ENCODE measurements around the gene COX6B1.
A peak's percentile ranks its signal among the peaks of the same experiment; 100 is the strongest.
"Not testable (repeated sequence)": the region's sequence is repeated elsewhere in the genome, so short reads cannot be mapped to it uniquely, and the experiment has no call there.

The COX6B1 gene, protein sequence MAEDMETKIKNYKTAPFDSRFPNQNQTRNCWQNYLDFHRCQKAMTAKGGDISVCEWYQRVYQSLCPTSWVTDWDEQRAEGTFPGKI

DNA sequence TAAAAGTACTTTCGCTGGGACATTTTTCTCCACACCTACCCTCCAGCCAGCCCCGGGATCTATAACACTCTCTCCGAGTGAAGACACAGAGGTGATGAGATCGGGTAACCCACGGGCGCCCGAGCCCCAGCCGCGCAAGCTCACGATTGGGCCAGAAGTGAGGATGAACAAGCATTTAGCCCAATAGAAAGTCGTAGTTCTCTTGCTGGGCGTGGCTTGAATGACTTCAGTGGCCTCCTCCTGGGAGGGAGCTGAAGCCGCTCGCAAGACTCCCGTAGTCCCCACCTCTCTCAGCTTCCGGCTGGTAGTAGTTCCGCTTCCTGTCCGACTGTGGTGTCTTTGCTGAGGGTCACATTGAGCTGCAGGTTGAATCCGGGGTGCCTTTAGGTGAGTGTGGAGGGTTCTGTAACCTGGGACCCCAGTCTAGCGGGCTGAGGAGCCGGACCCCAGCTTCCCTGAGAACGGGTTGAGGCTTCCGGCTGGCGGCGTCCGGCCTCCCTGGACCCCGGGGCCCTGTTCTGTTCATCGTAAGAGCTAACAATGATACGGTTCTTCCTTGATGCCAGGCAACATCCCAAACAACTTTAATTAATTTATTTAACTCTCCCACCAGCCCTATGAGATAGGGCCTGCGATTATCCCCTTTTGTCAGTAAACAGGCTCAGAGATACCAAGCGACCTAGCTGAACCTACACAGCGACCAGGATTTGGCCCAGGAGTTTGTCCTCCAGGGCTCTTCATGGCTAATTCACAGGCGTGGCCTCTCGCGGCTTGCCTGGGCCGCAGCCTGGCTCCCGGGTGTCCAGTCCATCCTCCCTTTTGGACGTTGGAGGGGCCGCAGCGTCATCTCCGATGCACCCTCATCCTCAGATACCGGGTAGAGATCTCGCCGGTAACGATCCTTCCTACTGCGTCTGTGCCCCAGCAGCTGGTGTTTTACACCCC is at the start of gene COX6B1:
Gene COX6B1 (plus strand): TSS at position 307 of the 945 bp plus-strand sequence. CDS start 2,921 bp downstream, outside the sequence.
- Histone ChIP-seq H3K9me3 (ENCODE audit: low read length) (no peaks in the 10 kb centered on the region), H3K4me1 (ENCODE audit: insufficient read depth, low read length) (peaks cover 22% of the 10 kb centered on the region), H3K27me3 (ENCODE audit: insufficient read depth, low read length) (no peaks in the 10 kb centered on the region), H3K36me3 (ENCODE audit: insufficient read depth, low read length) (peaks cover 12% of the 10 kb centered on the region), H3K4me3 (ENCODE audit: low read length) (peak within 1 kb of the TSS; percentile 77), H2AFZ (ENCODE audit: low read depth, low read length) (no peak within 1 kb of the TSS)

DNA sequence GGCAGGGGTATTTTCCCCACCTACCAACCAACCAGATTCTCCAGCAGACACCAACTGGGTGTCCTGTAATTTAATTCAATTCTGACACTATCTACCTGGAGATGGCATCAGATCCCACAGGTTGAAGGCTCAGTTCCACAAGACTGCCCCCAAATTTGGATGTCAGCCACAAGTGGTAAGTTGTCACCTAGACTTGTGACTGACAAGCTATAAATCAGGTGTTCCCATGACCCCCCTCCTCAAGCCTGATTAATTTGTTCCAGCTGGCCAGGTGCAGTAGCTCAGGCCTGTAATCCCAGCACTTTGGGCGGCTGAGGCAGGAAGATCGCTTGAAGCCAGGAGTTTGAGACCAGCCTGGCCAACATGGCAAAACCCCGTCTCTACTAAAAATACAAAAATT is 46.2 kb upstream of the COX6B1 start:
- Histone ChIP-seq H3K27me3 (ENCODE audit: insufficient read depth, low read length) (no peaks in the 10 kb centered on the region), H3K4me1 (ENCODE audit: insufficient read depth, low read length) (no peaks in the 10 kb centered on the region), H3K4me3 (ENCODE audit: low read length) (no peak overlapping the region), H3K9me3 (ENCODE audit: low read length) (no peaks in the 10 kb centered on the region), H2AFZ (ENCODE audit: low read depth, low read length) (no peak overlapping the region), H3K36me3 (ENCODE audit: insufficient read depth, low read length) (no peaks in the 10 kb centered on the region)

DNA sequence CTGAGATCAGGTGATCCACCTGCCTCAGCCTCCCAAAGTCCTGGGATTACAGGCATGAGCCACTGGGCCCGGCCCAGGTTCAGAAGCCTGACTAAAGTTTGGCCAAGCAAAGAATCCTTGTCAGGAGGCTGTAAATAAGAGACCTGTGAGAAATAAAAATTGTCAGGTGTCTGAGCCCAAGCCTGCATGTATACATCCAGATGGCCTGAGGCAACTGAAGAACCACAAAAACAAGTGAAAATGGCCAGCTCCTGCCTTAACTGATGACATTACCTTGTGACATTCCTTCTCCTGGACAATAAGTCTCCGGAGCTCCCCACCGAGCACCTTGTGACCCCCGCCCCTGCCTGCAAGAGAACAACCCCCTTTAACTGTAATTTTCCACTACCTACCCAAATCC is 43.7 kb upstream of the COX6B1 start:
- not testable (repeated sequence) for H3K27me3 ChIP-seq (ENCODE audit: insufficient read depth, low read length); H3K4me3 ChIP-seq (ENCODE audit: low read length); H3K4me1 ChIP-seq (ENCODE audit: insufficient read depth, low read length); H2AFZ ChIP-seq (ENCODE audit: low read depth, low read length); H3K36me3 ChIP-seq (ENCODE audit: insufficient read depth, low read length); H3K9me3 ChIP-seq (ENCODE audit: low read length)

DNA sequence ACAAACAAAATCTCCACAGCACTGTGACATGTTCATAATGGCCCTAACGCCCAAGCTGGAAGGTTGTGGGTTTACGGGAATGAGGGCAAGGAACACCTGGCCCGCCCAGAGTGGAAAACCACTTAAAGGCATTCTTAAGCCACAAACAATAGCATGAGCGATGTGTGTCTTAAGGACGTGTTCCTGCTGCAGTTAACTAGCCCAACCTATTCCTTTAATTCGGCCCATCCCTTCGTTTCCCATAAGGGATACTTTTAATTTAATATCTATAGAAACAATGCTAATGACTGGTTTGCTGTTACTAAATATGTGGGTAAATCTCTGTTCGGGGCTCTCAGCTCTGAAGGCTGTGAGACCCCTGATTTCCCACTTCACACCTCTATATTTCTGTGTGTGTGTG is 41.0 kb upstream of the COX6B1 start:
- H3K4me3 ChIP-seq (ENCODE audit: low read length); H3K36me3 ChIP-seq (ENCODE audit: insufficient read depth, low read length); H3K9me3 ChIP-seq (ENCODE audit: low read length); H3K27me3 ChIP-seq (ENCODE audit: insufficient read depth, low read length); H3K4me1 ChIP-seq (ENCODE audit: insufficient read depth, low read length); H2AFZ ChIP-seq (ENCODE audit: low read depth, low read length): not testable (repeated sequence)

DNA sequence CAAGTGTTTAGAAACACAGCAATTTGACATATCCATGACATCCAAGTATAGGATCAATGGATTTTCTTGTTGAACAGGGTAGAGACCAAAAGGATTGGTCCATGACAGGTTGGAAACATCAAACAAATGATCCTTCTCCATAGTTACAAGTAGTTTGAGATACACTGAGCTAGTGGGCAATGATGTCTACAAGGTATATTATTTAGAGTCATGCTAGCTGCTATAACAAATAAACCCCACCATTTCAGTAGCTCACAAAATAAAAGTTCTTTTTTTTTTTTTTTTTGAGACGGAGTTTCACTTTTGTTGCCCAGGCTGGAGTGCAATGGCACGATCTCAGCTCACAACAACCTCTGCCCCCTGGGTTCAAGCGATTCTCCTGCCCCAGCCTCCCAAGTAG is 40.5 kb upstream of the COX6B1 start:
- H3K9me3 ChIP-seq (ENCODE audit: low read length), result peaks cover 4% of the 10 kb centered on the region
- no peaks in the 10 kb centered on the region for H3K36me3 ChIP-seq (ENCODE audit: insufficient read depth, low read length)
- H3K4me1 ChIP-seq (ENCODE audit: insufficient read depth, low read length), result no peaks in the 10 kb centered on the region
- no peak overlapping the region for H2AFZ ChIP-seq (ENCODE audit: low read depth, low read length)
- no peaks in the 10 kb centered on the region for H3K27me3 ChIP-seq (ENCODE audit: insufficient read depth, low read length)
- H3K4me3 ChIP-seq (ENCODE audit: low read length), result no peak overlapping the region

DNA sequence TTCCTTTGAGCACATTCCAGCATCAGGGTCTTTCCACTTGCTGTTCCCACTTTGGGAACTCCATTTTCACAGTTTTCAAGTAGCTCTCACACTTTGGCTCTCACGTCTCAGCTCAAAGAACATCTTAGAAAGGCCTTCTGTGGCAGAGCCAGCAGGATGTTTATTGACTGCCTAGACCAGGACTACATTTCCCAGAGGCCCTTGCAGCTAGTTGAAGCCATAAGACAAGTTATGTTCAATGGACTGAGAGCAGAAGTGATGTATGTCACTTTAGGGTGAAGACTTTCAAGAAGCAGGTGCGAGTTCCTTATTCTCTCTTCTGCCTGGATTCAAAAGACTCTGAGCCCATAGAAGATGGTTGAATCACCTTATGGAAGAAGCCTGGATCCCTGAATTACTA is 39.9 kb upstream of the COX6B1 start:
- H3K27me3 ChIP-seq (ENCODE audit: insufficient read depth, low read length), result no peaks in the 10 kb centered on the region
- no peak overlapping the region for H3K4me3 ChIP-seq (ENCODE audit: low read length)
- no peaks in the 10 kb centered on the region for H3K36me3 ChIP-seq (ENCODE audit: insufficient read depth, low read length)
- H3K4me1 ChIP-seq (ENCODE audit: insufficient read depth, low read length), result no peaks in the 10 kb centered on the region
- H2AFZ ChIP-seq (ENCODE audit: low read depth, low read length), result no peak overlapping the region
- peaks cover 4% of the 10 kb centered on the region for H3K9me3 ChIP-seq (ENCODE audit: low read length)

DNA sequence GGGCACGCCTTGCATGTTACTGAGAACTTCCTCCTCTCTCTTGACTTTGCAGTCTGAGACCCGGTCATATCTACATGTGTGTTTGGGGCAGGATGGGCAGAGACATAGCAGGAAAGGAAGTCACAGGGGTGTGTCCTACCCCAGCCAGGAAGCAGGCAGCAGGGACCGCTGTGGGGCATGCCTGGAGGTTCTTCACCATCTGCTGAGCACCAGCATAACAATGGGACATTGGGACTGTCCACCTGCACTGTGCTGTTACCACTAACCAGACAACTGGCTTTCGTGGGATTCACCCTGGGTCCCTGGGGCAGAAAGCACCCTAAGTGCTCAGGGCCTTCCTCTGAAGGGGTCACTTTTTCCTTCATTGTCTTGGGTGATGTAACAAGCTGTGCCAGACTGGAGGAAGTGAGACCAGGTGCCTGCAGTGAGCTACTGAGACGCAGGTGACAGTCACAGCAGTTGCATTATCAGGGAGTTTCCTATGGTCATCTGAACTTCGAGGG is 38.2 kb upstream of the COX6B1 start:
- no peak overlapping the region for H2AFZ ChIP-seq (ENCODE audit: low read depth, low read length)
- H3K4me1 ChIP-seq (ENCODE audit: insufficient read depth, low read length), result no peaks in the 10 kb centered on the region
- peaks cover 4% of the 10 kb centered on the region for H3K9me3 ChIP-seq (ENCODE audit: low read length)
- H3K27me3 ChIP-seq (ENCODE audit: insufficient read depth, low read length), result no peaks in the 10 kb centered on the region
- peaks cover 5% of the 10 kb centered on the region for H3K36me3 ChIP-seq (ENCODE audit: insufficient read depth, low read length)
- no peak overlapping the region for H3K4me3 ChIP-seq (ENCODE audit: low read length)

DNA sequence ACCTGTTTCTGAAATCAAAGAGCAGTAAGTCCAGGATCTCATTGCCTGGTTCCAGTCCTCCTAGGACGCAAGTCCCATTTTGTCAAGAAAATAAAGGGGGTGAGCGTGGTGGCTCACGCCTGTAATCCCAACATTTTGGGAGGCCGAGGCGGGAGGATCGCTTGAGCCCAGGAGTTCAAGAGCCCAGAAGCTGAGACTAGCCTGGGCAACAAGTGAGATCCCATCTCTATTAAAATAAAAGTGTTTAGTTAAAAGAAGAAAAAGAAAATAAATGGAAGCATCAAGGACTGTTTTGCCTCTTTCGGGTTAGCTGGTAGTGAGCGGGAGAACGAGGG is 35.9 kb upstream of the COX6B1 start:
- Histone ChIP-seq H3K9me3 (ENCODE audit: low read length) (peaks cover 4% of the 10 kb centered on the region), H3K27me3 (ENCODE audit: insufficient read depth, low read length) (no peaks in the 10 kb centered on the region), H2AFZ (ENCODE audit: low read depth, low read length) (peak overlapping the region; percentile 78), H3K4me1 (ENCODE audit: insufficient read depth, low read length) (no peaks in the 10 kb centered on the region), H3K4me3 (ENCODE audit: low read length) (peak overlapping the region; percentile 95), H3K36me3 (ENCODE audit: insufficient read depth, low read length) (peaks cover 21% of the 10 kb centered on the region)

DNA sequence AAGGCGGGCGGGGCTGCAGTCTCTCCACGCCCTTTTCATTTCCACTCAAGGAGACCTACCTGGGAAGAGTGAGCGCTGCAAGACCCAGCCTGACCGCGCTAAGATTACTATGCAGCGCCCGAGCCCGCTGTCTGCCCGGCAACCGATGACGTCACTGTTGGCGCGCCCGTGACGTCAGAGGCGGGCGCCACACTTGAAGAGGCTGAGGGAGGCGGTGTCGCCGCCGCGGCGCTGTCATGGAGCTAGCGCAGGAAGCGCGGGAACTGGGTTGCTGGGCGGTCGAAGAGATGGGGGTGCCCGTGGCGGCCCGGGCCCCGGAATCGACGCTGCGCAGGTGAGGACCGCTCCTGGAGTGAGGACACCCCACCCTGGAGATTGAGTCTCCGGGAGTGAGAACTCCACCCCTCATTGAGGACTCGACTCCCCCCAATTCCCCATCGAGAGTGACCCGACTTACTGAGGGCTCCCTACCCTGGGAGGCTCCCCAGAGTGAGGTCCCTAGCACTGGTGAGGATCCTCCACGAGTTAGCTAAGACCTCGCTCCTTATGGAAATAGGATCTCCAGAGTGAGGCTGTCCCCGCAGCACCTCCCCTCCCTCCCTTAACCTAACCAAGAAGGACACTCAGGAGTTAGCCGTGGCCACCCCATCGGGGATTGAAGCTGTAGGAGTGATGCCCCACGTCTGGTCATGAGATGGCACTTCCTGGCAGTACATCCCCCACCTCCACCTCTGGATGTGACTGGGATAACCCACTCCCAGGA is 35.4 kb upstream of the COX6B1 start, which contains the start of gene HAUS5:
Gene HAUS5 (plus strand): TSS at position 177 of the 763 bp plus-strand sequence. CDS start 60 bp downstream, at position 237.
- Histone ChIP-seq H3K4me3 (ENCODE audit: low read length) (peak within 1 kb of the TSS; percentile 95), H3K9me3 (ENCODE audit: low read length) (peaks cover 4% of the 10 kb centered on the region), H3K27me3 (ENCODE audit: insufficient read depth, low read length) (no peaks in the 10 kb centered on the region), H2AFZ (ENCODE audit: low read depth, low read length) (peak within 1 kb of the TSS; percentile 78), H3K4me1 (ENCODE audit: insufficient read depth, low read length) (no peaks in the 10 kb centered on the region), H3K36me3 (ENCODE audit: insufficient read depth, low read length) (peaks cover 26% of the 10 kb centered on the region)

DNA sequence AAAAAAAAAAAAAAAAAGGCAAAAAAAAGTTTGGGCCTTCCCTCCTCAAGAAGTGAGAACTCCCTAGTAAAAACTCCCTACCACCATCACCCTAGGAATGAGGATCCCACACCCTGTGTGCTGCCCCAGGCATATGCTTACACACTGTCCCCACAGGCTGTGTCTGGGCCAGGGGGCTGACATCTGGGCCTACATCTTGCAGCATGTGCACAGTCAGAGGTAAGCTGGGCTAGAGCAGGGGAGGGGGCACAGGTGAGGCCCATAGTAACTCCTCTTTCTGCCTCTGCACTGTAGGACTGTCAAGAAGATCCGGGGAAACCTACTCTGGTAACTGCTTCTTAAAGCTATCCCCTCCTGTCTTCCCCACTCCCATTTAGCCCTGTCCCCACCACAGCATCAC is 34.5 kb upstream of the COX6B1 start:
- no peaks in the 10 kb centered on the region for H3K9me3 ChIP-seq (ENCODE audit: low read length)
- H3K36me3 ChIP-seq (ENCODE audit: insufficient read depth, low read length), result peaks cover 33% of the 10 kb centered on the region
- H3K27me3 ChIP-seq (ENCODE audit: insufficient read depth, low read length), result no peaks in the 10 kb centered on the region
- no peaks in the 10 kb centered on the region for H3K4me1 ChIP-seq (ENCODE audit: insufficient read depth, low read length)
- H2AFZ ChIP-seq (ENCODE audit: low read depth, low read length), result no peak overlapping the region
- peak overlapping the region; percentile 95 for H3K4me3 ChIP-seq (ENCODE audit: low read length)

DNA sequence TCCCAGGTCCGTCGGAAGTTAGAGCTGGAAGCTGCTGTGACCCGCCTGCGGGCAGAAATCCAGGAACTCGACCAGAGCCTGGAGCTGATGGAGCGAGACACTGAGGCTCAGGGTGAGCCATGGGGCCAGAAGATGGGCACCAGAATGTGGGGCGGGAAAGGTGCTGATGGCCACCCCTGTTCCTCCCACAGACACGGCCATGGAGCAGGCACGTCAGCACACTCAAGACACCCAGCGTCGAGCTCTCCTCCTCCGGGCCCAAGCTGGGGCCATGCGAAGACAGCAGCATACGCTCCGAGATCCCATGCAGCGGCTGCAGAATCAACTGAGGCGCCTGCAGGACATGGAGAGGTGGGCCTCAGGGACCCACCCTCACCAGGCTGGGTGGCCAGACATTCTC is 33.1 kb upstream of the COX6B1 start:
- H3K4me1 ChIP-seq (ENCODE audit: insufficient read depth, low read length), result no peaks in the 10 kb centered on the region
- H3K36me3 ChIP-seq (ENCODE audit: insufficient read depth, low read length), result peaks cover 40% of the 10 kb centered on the region

DNA sequence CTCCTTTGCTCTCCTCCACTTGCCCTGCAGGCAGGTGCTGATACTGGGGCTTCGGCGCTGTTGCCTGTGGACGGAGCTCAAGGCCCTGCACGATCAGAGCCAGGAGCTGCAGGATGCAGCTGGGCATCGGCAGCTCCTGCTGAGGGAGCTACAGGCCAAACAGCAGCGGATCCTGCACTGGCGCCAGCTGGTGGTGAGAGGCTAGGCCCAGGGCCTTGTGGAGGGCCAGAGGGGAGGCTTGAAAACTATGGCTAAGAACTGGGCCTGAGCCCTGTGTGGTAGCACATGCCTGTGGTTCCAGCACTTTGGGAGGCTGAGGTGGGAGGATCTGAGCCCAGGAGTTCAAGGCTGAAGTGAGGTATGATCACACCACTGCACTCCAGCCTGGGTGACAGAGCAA is 29.3 kb upstream of the COX6B1 start:
- H3K36me3 ChIP-seq (ENCODE audit: insufficient read depth, low read length), result peaks cover 64% of the 10 kb centered on the region

More for the DNA sequence above, 33.1 kb upstream of the COX6B1 start:
- no peaks in the 10 kb centered on the region for H3K27me3 ChIP-seq (ENCODE audit: insufficient read depth, low read length)
- no peak overlapping the region for H2AFZ ChIP-seq (ENCODE audit: low read depth, low read length)
- no peaks in the 10 kb centered on the region for H3K9me3 ChIP-seq (ENCODE audit: low read length)
- no peak overlapping the region for H3K4me3 ChIP-seq (ENCODE audit: low read length)

More for the DNA sequence above, 29.3 kb upstream of the COX6B1 start:
- no peaks in the 10 kb centered on the region for H3K27me3 ChIP-seq (ENCODE audit: insufficient read depth, low read length)
- H3K4me1 ChIP-seq (ENCODE audit: insufficient read depth, low read length), result no peaks in the 10 kb centered on the region
- H3K4me3 ChIP-seq (ENCODE audit: low read length), result no peak overlapping the region
- no peaks in the 10 kb centered on the region for H3K9me3 ChIP-seq (ENCODE audit: low read length)
- no peak overlapping the region for H2AFZ ChIP-seq (ENCODE audit: low read depth, low read length)
